ENCODE results near the gene WNT5A. TPM values are rescaled to one million over a fixed set of nuclear protein-coding genes. Genes with fewer than 3 reads are reported as not detected.

WNT5A gene
- total RNA-seq, 1 donor from 2014 or later, result 0.07 TPM

DNA sequence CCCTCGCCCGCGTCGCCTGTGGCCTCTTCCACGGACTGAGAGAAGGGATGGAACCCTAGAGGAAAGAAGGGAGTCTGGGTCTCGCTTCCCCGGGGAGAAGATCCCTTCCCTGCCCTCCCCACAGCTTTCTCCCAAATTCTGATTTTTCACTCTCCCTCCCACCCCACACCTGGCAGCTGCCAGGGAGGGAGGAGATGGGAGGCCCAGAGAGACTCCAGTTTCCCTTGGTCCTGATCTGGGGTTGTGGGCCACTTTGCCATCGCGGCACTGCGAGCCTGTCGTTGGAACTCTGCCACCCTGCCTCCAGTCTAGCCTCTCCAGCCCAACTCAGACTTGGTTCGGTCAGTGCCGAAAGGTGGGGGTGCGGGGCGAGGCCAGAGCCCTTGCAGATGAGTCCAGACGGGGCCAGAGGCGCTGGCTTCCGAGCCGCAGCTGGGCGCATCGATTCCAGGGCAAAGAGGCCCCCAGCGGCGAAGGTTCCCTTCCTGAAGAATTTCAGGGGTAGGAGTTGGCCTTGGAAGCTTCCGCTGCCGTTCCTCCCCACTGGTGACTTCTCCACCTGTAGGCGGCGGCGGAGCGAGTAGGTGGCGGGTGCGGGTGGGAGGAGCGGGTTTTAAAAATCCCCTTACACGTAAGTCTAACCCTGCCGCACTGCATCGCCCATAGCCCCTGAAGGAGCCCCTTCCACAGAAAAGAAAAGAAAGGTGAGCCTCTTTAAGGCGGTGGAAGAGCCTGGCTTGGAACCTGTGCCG lies 5.2 kb downstream of the WNT5A start:
- DNase-seq (ENCODE audit: low read depth, low spot score), result no peak

DNA sequence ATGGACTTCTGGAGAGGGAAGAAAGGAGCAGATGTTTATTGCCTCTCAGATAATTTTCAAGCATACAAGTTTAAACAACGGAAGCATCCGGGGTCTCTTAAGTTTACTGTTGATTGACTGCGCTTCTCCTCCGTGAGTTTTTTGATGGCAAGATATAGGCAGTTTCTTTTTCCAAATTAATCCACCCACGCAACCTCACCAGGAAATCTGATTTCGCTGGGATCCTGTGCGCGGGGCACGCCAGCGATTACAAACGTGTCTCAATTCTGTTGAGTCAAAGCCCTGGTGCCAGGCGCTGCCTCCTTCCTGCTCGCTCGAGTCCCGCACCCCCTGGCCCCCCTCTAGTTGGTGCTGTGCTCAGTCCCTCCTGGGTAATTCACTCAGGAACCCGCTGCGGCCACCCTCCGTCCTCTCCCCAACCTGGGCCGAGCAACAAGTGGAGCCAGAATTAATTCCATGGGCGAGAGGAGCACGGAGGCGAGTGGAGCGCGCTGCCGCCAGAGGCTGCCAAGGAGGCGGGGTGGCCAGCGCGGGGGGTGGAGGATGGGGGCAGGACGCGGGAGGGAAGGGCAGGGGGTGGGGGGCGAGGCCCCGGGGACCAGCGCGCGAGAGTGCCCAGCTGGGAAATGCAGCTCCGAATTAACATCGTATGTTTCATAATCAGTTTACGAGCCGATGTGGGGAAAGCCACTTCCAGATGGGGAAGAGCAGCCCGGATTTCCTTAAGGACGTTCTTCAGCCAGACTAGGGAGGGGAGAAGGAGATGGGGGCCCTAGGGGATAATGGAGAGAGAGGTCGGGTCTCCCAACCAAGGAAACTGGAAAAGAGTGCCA lies 6.0 kb downstream of the WNT5A start:
- DNase-seq (ENCODE audit: low read depth, low spot score), result no peak

DNA sequence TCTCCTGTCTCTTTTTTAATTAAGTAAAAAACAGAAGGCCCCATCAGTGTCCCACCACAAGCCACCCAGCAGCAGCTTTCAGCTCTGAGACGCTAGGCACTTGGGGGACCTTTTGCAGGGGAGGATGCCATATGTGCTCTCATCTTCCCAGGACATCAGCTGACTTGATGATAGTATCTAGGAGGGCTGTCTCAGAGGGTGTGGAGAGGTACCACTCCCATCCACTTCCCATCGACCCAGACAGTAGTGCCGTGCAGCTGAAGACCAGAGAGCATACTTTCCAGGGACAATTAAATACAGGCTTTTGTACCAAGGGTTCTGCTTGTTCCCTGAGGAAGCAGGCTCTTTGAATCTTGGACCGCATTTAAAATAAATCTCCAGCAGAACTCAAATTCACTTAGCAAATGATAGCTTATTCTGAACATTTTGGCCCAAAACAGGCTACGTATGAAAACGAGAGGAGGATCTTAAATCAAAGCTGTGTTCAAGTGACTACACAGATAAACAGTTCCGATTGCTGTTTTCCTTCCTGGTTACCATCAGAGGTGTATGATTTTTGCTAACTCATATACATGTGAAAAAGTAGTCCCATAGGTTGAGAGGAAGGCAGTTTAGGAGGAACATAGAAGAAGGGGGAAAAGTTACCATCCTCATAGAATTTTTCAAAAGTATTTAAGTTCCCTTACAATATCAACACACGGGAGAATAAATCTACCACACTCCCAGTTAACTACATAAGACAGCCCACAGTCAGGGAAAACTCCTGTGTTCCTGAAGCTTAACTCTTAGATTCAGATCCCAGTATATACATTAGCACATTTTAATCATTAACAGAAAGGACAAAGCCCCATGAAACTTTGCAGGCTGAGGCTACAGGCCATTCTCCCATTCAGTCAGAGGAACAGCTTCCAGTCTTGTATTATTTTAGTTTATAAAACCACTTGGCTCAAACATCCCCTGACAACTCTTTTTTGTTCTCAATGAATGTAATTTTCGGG lies 9.5 kb downstream of the WNT5A start:
- DNase-seq (ENCODE audit: low read depth, low spot score), result no peak

GRCh38 chr3:55476515-55476914 lies 10.6 kb downstream of the WNT5A start:
- DNase-seq (ENCODE audit: low read depth, low spot score), result no peak

GRCh38 chr3:55474213-55474632 lies 12.9 kb downstream of the WNT5A start:
- DNase-seq (ENCODE audit: low read depth, low spot score), result no peak

DNA sequence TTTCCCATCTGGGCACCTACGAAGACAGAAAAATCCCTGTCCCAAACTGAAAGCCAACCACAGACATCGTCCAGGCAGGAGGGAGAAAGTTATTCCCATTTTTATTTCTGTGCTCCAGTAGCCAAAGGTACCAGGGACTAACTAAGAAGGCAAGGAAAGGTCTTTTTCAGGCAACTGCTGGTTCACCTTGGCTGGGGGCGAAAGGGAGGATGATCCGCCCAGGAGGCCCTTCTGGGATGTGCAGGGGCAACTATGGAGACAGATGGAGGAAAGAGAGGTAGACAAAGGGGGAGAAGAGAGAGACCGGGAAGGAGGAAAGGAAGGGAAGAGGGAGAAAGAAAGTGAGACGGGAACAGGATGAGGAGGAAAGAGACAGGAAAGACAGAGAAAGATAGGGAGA lies 13.3 kb downstream of the WNT5A start:
- no peak for DNase-seq (ENCODE audit: low read depth, low spot score)

- no peak for DNase-seq (ENCODE audit: low read depth, low spot score)
Measured at GRCh38 chr3:55471522-55472280, 15.4 kb downstream of the WNT5A start.

GRCh38 chr3:55471084-55471483 lies 16.0 kb downstream of the WNT5A start:
- DNase-seq (ENCODE audit: low read depth, low spot score), result no peak

DNA sequence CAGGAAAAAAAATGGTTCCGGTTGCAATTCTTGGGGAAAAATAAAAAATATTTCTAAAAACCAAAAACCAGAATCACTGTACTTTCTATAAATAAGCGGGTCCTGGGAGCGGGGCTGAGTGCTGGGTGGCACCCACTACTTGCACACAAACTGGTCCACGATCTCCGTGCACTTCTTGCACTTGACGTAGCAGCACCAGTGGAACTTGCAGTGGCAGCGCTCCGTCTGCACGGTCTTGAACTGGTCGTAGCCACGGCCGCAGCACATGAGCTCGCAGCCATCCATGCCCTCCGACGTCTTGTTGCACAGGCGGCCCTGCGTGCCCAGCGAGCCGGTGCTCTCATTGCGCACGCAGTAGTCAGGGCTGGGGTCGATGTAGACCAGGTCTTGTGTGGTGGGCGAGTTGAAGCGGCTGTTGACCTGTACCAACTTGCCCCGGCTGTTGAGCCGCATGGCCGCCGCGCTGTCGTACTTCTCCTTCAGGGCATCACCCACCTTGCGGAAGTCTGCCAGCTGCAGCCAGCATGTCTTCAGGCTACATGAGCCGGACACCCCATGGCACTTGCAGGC lies 17.1 kb downstream of the WNT5A start:
- DNase-seq (ENCODE audit: low read depth, low spot score), result no peak

GRCh38 chr3:55468251-55468650 lies 18.9 kb downstream of the WNT5A start:
- no peak for DNase-seq (ENCODE audit: low read depth, low spot score)

DNA sequence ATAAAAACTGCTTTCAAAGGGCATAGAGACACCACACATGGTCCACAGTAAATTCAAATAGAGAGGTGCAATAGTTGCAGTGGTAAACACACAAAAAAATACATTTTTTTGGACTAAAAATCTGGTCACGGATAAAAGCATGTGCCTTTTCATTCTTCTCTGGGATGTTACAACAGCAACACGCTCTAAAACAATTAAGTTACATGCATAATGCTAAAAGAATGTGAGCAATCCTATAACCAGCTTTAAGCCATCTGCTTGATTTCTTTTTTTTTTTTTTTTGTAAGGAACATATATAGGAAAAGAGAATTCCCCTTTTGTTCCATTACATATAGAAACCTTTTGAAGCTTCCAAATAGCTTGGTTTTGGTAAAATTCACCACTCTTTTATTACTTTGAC lies 20.0 kb downstream of the WNT5A start:
- DNase-seq (ENCODE audit: low read depth, low spot score), result no peak

GRCh38 chr3:55466526-55466925 lies 20.6 kb downstream of the WNT5A start:
- no peak for DNase-seq (ENCODE audit: low read depth, low spot score)

- DNase-seq (ENCODE audit: low read depth, low spot score), result no peak
Measured at GRCh38 chr3:55461896-55462295, 25.2 kb downstream of the WNT5A start.

GRCh38 chr3:55459838-55460237 lies 27.3 kb downstream of the WNT5A start:
- no peak for DNase-seq (ENCODE audit: low read depth, low spot score)

DNA sequence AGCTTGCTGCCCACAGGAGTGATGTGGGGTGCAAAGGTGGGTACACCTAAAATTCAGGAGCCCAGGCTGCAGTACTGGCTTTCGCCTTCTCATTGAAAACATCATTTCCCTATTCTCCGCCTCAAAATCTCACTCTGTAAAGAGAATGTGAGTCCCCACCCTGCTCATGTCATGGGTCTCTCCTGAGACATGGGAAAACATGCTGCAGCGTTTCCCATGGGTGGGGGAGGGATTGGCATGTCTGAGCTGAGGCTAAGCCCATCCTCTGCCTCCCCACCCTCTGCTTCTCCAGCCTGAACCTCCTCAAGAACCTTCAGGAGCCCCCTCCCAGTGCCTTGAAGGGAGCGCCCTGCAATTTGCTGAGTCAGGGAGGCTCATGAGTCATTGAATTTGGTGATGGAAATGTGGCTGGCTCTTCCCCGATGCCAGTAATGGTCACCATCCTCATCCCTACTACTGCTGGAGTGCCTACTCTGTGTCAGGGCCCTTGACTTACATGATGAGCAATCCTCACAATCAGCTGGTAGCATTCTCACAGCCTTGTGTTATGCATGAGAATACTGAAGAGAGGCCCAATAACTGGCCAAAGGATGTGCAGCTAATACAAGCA lies 28.8 kb downstream of the WNT5A start:
- DNase-seq (ENCODE audit: low read depth, low spot score), result no peak

- no peak for DNase-seq (ENCODE audit: low read depth, low spot score)
Measured at GRCh38 chr3:55455915-55456314, 31.2 kb downstream of the WNT5A start.

DNA sequence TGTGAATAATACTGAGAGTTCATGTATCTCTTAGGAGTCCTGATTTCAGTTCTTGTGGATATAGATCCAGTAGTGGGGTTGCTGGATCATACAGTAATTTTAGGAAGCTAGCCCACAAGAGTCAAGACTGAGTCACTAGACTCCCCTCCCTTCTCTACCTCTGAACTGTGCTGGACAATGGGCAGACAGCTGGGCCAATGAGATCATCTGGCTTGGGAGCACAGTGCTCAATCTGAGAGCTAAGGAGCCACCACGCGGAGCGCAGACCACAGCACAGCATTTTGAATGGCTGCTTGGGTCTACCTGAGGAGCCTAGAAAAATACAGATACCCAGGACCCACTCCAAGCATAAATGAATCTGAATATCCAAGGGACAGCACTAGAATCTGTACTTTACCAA lies 32.5 kb downstream of the WNT5A start:
- no peak for DNase-seq (ENCODE audit: low read depth, low spot score)

GRCh38 chr3:55453886-55454496 lies 33.1 kb downstream of the WNT5A start:
- no peak for DNase-seq (ENCODE audit: low read depth, low spot score)

DNA sequence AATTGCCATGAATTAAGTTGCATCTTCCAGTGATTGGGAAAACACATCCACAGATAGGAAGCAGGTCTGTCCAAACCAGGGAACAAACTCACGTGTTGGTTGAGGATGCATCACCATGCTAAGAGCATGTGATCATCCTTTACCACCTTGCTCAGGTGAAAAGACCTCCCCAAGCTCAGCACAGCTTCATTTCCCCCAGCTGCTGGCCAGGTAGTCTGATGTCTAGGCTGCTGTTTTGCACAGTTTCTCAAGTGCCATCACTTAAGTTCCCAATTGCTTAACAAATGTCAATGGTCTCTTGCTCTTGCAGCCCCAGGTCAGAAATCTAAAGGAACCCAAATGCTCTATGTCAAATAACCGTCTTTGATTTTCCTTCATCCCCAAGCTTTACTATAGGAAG lies 34.2 kb downstream of the WNT5A start:
- no peak for DNase-seq (ENCODE audit: low read depth, low spot score)

- no peak for DNase-seq (ENCODE audit: low read depth, low spot score)
Measured at GRCh38 chr3:55449527-55449926, 37.6 kb downstream of the WNT5A start.
